HG03097 (cell line): ENCODE measurements around the gene LCLAT1.

Experiments used
- ATAC-seq: cut with Tn5 transposase; IDR thresholded peaks from one replicate; pipeline ENCODE4 v1.9.1; 2021; ENCODE audit not compliant: unreplicated experiment, low FRiP score

LCLAT1 gene

DNA sequence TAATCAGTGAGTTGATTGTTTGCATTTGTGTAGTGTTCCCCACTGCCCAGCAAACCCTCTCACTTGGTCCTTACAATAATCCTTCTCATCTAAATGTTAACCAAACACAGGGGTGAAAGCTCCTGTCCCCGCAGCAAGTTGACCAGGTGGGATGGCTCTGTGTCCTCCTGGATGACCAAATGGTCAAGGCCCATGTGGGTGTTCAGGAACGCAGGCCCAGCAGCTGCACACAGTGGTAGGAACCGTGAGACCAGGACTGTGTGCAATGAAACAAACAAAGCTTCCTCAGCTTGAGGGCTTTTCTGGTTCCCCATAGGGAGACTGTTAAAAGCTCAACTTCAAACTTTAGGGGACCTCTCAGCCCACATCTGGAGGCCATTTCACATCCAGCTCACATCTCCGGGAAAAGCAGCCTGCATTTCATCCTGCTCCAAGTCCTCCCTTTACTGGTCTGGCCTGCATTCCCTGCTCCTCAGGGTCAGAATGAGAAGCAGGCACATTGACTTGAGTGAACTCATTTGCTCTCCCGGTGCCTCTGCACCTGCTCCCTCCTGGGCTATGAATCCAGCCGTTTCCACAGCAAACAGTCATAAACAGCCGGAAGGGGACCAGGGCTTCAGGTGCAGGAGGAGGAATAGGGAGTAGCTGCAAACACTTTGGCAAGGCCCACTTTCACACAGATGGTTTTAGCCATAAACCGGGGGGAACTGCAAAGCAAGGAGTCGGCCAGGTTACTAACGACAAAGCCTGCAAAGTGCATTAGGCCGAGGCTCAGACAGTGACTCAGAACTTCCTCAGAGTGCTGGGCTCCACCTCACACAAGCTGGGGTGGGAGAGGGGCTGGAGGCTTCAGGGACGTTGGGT lies 215.5 kb downstream of the LCLAT1 start:
- ATAC-seq, result no peak

DNA sequence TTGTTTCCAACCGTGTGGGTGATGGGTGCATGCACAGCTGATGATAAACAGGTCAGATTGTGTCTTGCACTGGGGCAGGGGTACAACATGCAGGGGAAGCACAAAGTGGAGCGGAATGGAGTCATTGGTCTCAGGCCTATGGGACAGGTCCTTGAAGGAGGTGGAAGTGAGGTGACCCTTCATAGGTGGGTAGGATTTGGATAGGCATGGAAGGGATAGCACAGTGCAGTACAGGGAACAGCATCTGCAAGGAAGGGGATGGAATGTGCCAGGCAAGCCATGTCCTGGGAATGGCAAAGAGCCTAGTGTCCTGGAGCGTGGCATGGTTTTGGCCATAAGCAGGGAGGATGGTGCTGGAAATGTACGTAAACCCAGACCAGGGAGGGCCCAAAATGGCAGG lies 216.3 kb downstream of the LCLAT1 start:
- no peak for ATAC-seq

DNA sequence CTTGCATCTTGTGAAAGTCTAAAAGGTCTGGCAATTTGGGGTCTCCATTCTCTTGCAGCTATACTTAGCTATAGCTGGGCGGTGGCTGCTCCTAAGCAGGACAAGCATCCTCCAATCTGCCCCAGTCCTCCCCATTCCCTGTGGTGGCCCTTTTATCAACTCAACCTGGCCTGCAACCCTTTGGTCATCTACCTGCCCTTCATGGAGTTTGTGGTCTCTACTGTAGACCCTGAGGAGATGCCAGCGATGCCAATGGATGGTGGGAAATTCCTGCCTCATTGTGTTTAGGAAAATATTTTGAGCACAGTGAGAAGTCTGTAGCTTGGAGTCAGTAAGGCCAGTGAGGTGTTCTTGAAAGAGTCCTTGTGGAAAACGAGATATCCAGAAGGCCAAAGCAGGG lies 216.8 kb downstream of the LCLAT1 start:
- no peak for ATAC-seq

DNA sequence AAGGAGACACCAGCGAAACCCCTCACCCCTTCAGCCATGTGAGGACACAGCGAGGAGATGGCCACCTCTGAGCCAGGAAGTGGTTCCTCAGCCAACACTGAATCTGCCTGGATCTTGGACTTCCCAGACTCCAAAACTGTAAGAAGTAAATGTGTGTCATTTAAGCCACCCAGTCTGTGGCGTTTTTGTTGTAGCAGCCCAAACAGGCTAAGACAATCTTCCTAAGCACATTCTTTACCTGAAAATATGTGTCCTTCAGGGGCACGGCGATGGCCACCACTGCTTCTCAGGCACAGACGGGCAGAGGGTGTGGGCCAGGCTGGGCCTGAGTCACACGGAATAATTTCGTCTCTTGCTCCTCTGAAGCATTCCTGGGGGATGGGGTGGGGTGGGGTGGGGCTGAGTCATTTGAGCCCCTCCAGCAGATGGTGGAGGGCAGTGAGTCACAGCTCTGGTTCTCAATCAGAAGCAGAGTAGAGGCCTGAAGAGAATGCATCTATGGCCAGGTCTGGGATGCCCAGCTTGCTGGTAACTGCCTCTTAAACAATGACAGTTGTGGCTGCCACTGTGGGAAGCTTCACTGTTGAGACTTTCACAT lies 217.8 kb downstream of the LCLAT1 start:
- no peak for ATAC-seq

DNA sequence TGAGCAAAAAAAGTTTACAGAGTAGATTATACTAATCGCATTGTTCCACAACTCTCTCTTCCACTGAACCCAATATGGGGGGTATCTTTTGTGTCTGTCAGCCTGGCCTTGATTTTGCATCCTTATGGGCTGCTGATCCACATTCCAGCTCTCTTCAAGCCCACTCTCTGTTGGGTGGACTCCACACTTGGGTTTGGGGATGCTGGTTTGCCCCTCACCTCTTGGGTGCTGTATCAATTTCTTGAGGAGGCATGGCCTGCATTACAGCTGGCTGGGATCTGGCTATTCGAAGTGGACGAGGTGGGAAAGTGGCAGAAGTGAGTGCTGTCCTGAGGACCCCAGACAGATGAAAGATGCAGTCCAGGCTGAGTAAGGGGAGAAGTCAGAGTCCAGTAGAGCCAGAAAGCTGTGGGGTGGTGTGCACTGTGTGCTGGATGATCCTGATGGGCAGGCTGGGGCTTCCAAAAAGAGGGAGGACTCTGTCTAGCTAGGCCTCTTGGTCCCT lies 218.8 kb downstream of the LCLAT1 start:
- no peak for ATAC-seq

DNA sequence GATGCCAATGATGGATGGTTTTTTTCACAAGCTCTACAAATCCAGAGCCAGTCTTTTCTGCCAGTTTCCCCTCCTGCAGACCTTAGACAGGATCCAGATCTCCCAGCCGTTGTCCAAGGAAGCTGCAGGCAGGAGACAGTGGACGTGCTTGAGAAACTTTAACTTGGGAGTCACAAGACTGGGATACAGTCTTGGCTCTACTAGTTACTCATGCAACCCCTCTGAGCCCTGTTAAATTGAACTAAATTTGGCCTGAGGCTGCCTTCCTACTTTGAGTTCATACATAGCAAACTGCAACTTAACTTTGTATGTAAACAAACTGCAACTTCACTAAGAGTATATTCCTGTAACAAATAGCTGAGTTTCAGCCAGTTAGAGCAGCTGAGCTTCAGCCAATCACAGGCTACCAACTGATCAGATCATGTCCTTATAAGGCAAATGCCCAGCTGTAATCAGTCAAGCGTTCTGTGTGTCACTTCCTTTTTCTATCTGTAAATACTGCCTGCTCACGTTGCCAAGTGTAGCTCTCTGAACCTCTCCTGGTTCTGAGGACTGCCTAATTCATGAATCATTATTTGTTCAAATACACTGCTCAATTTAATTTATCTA lies 219.3 kb downstream of the LCLAT1 start:
- ATAC-seq, result no peak

DNA sequence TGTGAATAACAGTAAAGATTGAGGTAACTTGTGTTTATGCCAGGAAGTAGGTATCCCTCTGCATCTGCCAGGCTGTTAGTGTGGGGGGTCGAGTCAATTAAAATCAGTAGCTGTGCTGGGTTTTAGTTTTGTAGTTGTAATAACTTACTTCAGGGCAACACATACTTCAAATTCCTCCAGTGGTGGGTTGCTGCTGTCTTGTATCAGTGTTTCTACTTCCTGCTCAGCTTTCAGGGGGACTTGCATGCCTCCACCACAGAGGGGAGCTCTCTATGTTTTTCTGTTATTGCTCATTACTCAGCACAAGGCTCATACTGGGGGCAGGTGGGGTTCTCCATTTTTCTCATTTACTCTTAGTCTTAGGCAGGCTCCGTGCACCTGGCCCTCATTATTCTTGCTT lies 223.4 kb downstream of the LCLAT1 start:
- no peak for ATAC-seq

DNA sequence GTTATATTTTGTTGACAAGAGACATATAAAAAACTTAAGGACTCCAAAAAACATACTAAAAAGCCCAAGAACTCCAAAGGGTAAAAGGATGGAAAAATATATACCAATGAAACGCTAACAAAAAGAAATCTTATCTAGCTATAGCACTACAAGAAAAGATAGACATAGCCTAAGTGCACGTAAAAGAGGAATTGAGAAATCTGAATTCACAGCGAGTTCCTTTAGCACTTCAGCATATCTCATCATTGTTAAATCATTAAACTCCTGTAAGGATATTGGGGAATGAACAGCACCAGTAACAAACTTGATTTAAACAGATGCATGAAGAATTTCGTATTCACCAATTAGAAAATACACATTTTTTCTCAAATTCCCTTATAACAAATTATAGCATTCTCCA lies 226.1 kb downstream of the LCLAT1 start:
- ATAC-seq, result no peak

DNA sequence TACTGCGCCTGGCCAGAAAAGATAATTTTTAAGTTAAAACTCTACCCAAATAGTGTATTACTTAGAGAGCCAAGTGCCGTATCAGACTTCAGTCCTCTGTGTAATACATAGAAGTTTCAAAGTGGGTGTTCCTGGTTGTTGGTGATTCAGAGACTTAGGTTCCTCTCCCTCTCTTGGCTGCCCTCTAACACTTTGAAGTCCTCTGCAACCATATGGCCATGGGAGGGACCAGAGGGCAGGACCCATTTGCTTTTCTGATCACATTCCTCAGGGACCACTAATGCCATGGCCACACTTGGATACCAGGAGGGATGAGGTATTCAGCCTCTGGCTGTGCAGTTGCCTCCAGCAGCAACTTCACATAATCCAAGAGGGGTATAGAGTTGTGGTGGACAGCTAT lies 228.7 kb downstream of the LCLAT1 start:
- ATAC-seq, result no peak

DNA sequence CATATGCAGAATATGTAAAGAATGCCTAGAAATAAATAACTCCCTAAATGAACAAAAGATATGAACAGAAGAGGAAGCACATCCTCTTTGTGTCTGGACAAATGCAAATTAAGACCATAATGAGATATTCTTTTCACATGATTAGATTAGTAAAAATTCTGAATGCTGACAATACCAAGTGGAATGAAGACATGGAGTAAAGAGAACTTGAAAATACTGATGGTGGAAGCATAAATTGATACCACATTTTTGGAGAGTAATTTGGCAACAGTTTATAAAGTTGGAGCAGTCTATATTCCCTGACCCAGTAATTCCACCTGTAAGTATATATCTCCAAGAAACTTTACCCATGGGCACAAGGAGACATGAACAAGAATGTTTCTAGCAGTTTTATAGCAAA lies 230.2 kb downstream of the LCLAT1 start:
- no peak for ATAC-seq

DNA sequence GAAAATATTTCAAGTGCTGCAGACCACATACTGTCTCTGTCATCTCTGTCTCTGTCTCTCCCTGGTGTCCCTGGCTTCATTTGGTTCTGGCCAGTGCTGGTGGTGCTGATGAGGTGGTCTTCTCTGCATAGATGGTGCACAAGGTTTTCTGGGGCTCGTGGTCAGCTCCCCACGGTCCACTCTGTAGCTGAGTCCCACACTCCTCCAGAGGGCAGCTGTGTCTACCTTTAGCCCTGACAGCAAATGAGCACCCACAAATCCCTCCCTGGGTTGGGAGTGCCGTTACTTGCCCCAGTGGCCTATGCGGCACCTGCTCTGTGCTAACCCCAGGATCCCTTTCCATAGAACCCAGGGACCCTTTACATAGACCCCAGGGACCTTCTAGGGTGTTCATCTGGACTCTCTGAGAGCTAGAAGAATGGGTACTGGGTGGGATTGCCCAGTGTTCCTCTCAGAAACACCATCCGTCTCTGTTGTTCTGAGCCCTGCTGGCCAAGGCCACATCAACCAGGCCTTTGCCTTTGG lies 230.9 kb downstream of the LCLAT1 start:
- no peak for ATAC-seq

DNA sequence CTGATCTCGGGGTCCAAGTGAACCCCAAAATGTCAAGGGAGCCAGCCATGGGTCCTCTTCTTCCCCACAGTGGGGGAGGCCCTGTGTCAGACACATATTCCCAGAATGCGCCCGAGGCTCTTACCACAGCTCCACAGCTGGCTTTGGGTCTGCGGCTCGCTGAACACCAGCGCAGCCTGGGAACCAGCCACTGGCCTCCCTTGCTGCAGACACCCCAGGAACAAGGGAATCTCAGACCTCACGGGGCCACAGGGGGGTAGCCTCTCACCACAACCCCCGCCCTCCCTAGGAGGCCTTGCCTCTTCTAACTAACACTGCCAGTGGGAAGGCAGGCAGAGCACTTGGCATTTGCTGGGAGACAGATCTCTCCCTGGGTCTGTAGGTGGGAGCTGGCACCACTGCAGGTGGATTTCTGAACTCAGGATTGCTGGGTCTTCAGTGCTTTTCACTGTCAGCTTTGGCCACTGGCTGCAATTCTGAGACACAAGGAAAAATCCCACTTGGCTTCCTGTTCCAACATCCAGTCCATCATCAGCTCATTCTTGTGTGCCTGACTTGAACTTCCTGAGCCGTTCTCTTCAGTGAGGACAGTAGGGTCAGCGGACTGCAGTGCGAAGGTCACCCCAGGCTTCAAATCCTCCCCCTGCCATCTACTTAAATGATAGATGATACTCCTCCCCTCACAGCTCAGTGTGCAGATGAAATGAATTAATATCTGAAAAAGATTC lies 231.5 kb downstream of the LCLAT1 start:
- ATAC-seq, result no peak

DNA sequence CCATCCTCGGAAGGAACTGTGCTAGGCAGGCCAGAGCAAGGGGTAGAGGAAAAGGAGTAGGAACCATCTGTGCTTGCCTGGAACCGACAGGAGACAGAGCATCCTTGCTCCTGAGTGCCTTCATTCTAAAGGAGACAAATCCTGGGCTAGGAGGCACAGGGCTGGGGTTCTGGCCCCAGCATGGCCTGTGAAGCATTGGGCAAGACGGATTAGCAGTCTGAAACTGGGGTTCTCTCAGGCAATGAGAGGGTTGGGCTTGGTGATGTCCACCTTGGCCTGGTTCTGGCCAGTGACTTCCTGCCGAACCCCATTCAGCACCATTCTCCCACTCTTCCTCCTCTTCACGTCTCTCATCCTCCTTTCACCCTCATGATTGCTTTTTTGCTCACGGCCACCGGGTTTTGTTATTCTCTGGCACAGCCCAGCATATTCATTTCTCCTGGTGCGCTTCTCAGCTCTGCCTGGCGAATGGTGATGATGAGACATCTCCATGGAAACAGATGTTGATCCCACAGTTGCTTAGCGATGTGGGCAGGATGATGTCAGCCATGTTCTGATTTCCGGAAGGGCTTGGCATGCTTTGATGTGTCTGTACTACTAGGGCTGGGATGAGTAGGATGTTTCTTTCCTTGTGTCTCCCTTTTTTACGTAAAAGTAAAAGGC lies 232.5 kb downstream of the LCLAT1 start:
- no peak for ATAC-seq

DNA sequence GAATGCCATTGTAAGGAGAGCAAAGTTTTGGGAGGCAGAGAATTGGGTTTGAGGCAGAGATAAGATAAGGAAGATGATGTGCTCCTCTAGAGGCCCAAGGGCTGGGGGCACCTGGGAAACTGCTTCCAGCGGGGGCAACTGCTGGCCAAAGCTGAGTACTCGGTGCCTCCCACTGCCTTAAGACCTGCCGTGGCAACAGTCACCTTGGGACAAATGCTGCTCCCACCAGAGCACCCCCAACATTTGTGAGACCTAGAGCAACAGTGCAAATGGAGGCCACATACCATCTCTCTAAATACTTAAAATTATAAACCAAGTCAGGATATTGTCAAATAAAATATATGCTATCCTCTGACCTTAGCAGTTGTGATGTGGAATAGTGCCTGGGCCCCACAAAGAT lies 233.1 kb downstream of the LCLAT1 start:
- no peak for ATAC-seq

DNA sequence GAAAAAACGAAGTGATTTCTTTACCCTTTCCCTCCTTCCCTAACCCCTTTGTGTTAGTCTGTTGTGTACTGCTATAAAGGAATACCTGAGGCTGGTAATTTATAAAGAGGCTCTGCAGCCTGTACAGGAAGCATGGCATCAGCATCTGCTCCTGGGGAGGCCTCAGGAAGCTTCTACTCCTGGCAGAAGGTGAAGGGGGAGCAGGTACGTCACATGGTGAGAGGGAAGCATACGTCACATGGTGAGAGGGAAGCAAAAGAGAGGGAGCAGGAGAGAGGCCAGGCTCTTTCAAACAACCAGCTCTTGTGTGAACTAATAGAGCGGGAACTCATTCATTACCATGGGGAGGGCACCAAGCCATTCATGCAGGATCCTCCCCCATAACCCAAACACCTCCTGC lies 234.0 kb downstream of the LCLAT1 start:
- ATAC-seq, result no peak

DNA sequence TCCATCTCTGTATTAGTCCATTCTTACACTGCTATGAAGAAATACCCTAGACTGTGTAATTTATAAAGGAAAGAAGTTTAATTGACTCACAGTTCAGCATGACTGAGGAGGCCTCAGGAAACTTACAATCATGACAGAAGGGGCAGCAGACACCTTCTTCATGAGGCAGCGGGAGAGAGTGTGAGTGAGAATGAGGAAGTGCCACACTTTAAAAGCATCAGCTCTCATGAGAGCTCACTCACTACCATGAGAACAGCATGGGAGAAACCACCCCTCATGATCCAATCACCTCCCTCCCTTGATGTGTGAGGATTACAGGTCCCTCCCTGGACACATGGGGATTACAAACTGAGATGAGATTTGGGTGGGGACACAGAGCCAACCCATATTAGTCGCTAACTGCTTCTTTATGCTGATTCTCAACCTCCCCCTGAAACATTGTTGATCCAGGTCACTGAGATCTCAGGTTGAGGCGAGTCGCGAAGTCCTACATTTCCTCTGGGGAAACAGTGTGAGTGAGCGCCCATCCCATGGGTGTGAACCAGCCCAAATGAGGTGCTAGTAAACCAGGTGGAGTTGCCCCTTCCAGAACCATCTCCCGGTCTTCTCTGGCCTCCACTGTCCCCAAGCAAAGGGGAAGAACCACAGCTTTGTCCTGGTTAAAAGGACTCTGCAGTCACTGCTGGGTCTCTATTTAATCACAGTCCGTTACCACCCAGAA lies 236.3 kb downstream of the LCLAT1 start:
- no peak for ATAC-seq

DNA sequence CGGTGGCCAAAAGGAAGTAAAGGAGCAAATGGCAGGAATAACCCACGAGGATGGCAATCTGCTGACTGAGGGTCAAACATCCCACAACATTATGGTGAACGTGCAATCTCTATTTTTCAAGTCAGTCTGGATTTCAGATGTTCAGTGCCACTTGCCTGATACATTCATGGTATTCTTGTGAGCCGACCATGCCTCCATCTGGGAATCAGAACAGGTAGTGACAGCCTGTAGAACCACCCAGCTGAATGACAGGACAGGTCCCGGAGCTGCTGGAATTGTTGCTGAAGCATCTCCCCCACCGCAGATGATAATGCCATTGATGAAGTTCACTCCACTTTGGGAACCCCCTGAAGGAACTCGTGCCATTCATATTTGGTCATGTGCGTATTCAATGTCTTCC lies 237.0 kb downstream of the LCLAT1 start:
- no peak for ATAC-seq

DNA sequence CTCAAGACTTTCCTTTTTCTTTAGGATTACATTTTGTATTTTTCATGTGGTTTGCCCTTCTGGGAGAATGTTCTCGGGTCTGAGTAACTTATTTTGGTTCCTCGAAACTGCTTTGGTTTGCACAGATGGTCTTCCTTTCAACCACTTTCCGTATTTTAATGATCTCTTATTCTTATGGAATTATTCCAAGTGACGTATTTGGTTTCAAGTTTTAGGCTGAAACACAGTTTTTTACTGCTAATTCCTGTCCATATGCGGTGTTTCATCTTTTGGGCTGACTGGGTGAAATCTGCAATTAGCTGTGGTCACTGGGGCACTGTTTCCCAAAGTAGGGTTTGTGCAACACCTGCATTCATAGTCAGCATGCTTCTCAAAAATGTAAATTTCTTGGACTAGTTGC lies 237.5 kb downstream of the LCLAT1 start:
- no peak for ATAC-seq

DNA sequence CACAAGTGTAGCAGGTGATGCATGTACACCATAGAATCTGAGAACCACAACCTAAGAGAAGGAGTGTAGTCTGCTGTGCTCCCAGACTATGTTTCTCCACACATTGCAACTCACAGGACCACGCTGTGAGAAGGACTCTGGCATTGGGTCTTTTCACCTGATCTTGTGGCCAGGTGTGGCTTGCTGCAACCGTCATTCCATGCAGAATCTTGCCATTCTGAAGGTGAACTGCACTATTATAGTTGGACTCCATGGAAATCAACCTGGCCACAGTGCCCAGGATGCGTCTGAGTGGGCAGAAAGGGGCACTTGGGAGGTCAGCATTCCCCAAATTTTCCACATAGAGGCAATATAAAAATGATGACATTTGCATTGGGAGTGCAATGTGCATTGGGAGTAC lies 237.9 kb downstream of the LCLAT1 start:
- ATAC-seq, result no peak

DNA sequence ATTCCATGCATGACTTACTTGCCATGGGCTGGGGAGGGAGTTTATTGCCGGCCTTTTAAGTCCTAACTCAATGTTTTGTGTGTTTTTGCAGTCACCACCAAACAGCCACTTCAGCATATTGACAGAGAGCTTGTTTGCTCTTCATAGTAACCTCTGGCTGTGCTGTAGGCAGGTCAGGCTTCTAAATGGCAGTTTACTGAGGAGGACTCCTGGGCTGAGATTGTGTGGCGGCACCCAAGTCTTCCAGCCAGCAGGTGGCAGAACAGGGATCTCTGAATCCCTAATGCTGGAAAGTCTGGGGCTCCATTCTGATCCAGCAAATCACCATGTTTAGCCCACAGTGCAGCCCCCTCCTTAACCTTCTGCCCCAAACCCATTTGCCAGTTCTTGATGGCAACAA lies 239.0 kb downstream of the LCLAT1 start:
- no peak for ATAC-seq
